OCI-LY1 (cell line): Measurements from ENCODE around the gene THSD7A.

ENCODE experiments used
- H2AFZ ChIP-seq: fragments of 200-600 bp; sonication (generic), shearing (Covaris generic); 2 replicates; pipeline ENCODE4 v1.6.0; 2014; ENCODE audit warnings: antibody characterized with exemption, mild to moderate bottlenecking, low read length
- H3F3A ChIP-seq: fragments of 200-600 bp; sonication (generic), shearing (Covaris generic); 2 replicates; pipeline ENCODE4 v1.6.0; 2014; ENCODE audit warnings: mild to moderate bottlenecking, antibody characterized with exemption, low read length, moderate library complexity; ENCODE audit not compliant: insufficient read depth
- H3K27ac ChIP-seq: fragments of 200-600 bp; sonication (generic); 2 replicates; pipeline ENCODE4 v1.5.1; 2014; ENCODE audit warnings: low read length, mixed run types, mild to moderate bottlenecking, low read depth; ENCODE audit not compliant: poor library complexity, severe bottlenecking
- H3K27me3 ChIP-seq: fragments of 200-600 bp; sonication (generic); 2 replicates; pipeline ENCODE4 v1.6.0; 2014; ENCODE audit warnings: antibody characterized with exemption, mild to moderate bottlenecking, low read length, moderate library complexity; ENCODE audit not compliant: insufficient read depth
- H3K36me3 ChIP-seq: fragments of 200-600 bp; sonication (generic); 2 replicates; pipeline ENCODE4 v1.6.1; 2014; ENCODE audit warnings: mild to moderate bottlenecking, antibody characterized with exemption, low read length, moderate library complexity, mixed read lengths; ENCODE audit not compliant: insufficient read depth
- H3K4me1 ChIP-seq: fragments of 200-600 bp; sonication (generic); 2 replicates; pipeline ENCODE4 v1.5.1; 2014; ENCODE audit warnings: mild to moderate bottlenecking, low read length, moderate library complexity; ENCODE audit not compliant: insufficient read depth, severe bottlenecking
- H3K4me2 ChIP-seq: fragments of 200-600 bp; sonication (generic), shearing (Covaris generic); 2 replicates; pipeline ENCODE4 v1.6.1; 2014; ENCODE audit warnings: low read length
- H3K4me3 ChIP-seq: fragments of 200-600 bp; sonication (generic); 2 replicates; pipeline ENCODE4 v1.5.1; 2014; ENCODE audit warnings: low read length, low read depth, mild to moderate bottlenecking, mixed read lengths; ENCODE audit not compliant: poor library complexity, severe bottlenecking
- H3K79me2 ChIP-seq: fragments of 200-600 bp; shearing (Covaris generic); 2 replicates; pipeline ENCODE4 v1.6.1; 2016; ENCODE audit warnings: mixed run types, low read length, mixed read lengths; ENCODE audit not compliant: insufficient read depth
- H3K9ac ChIP-seq: fragments of 200-600 bp; sonication (generic), shearing (Covaris generic); 2 replicates; pipeline ENCODE4 v1.6.1; 2014; ENCODE audit warnings: mild to moderate bottlenecking, low read length, mixed read lengths
- H3K9me2 ChIP-seq: fragments of 200-600 bp; sonication (generic), shearing (Covaris generic); 2 replicates; pipeline ENCODE4 v1.6.1; 2014; ENCODE audit warnings: low read depth, mild to moderate bottlenecking, low read length, mixed read lengths
- H3K9me3 ChIP-seq: fragments of 200-600 bp; shearing (Covaris generic); 2 replicates; pipeline ENCODE4 v1.6.1; 2014; ENCODE audit warnings: low read length, mixed read lengths
- H4K20me1 ChIP-seq: fragments of 200-600 bp; sonication (generic), shearing (Covaris generic); 2 replicates; pipeline ENCODE4 v1.6.0; 2016; ENCODE audit warnings: mild to moderate bottlenecking, low read length; ENCODE audit not compliant: insufficient read depth
- CTCF ChIP-seq: fragments of 200-600 bp; sonication (generic), shearing (Covaris generic); IDR thresholded peaks from 2 replicates; pipeline ENCODE4 v1.5.1; 2017; ENCODE audit warnings: mild to moderate bottlenecking, antibody characterized with exemption, low read length, moderate library complexity, mixed read lengths
- EZH2 ChIP-seq: fragments of 200-600 bp; sonication (generic), shearing (Covaris generic); IDR thresholded peaks from 2 replicates; pipeline ENCODE4 v1.8.0; 2017; ENCODE audit warnings: borderline replicate concordance, mixed run types, mild to moderate bottlenecking, antibody characterized with exemption, low read length, moderate library complexity, mixed read lengths

The THSD7A gene

GRCh38 chr7:11570922-11571550, 261.0 kb downstream of the THSD7A start:
- no peak overlapping the region for H3K9ac ChIP-seq
- H3K27me3 ChIP-seq: no peaks in the 10 kb centered on the region
- no peaks in the 10 kb centered on the region for H3K4me1 ChIP-seq
- no peak overlapping the region for H3K4me2 ChIP-seq
- H3K27ac ChIP-seq: no peak overlapping the region
- H3K9me2 ChIP-seq: no peaks in the 10 kb centered on the region
- H3K36me3 ChIP-seq: no peaks in the 10 kb centered on the region
- H3K4me3 ChIP-seq: no peak overlapping the region
- TF ChIP-seq EZH2 (no peak), CTCF (no peak)
- H3F3A ChIP-seq: no peaks in the 10 kb centered on the region
- H2AFZ ChIP-seq: no peak overlapping the region
- H4K20me1 ChIP-seq: no peaks in the 10 kb centered on the region
- peaks cover 3% of the 10 kb centered on the region for H3K9me3 ChIP-seq
- no peaks in the 10 kb centered on the region for H3K79me2 ChIP-seq

- Histone ChIP-seq H4K20me1 (no peaks in the 10 kb centered on the region), H3K9me3 (peaks cover 3% of the 10 kb centered on the region), H3K27me3 (no peaks in the 10 kb centered on the region), H3K79me2 (no peaks in the 10 kb centered on the region), H3K9ac (no peak overlapping the region), H2AFZ (no peak overlapping the region), H3K4me3 (no peak overlapping the region), H3K9me2 (no peaks in the 10 kb centered on the region), H3K4me2 (no peak overlapping the region), H3K4me1 (no peaks in the 10 kb centered on the region), H3F3A (no peaks in the 10 kb centered on the region), H3K27ac (no peak overlapping the region), H3K36me3 (no peaks in the 10 kb centered on the region)
- TF ChIP-seq CTCF (no peak), EZH2 (no peak)
These were observed 261.8 kb downstream of the THSD7A start for GRCh38 chr7:11570205-11570604.

- H3K36me3 ChIP-seq: no peaks in the 10 kb centered on the region
- no peak overlapping the region for H3K9ac ChIP-seq
- no peaks in the 10 kb centered on the region for H3K79me2 ChIP-seq
- H3K9me3 ChIP-seq: peaks cover 3% of the 10 kb centered on the region
- no peaks in the 10 kb centered on the region for H3K9me2 ChIP-seq
- H3K4me1 ChIP-seq: no peaks in the 10 kb centered on the region
- no peak overlapping the region for H3K4me2 ChIP-seq
- H3K4me3 ChIP-seq: no peak overlapping the region
- H2AFZ ChIP-seq: no peak overlapping the region
- H3K27me3 ChIP-seq: no peaks in the 10 kb centered on the region
- H3K27ac ChIP-seq: no peak overlapping the region
- H3F3A ChIP-seq: no peaks in the 10 kb centered on the region
- H4K20me1 ChIP-seq: no peaks in the 10 kb centered on the region
- TF ChIP-seq EZH2 (no peak), CTCF (no peak)
These were observed 264.4 kb downstream of the THSD7A start for GRCh38 chr7:11567571-11567970.
